GM12875 (cell line): ENCODE data around the gene BBLN.

Experiments
- H3K4me3 ChIP-seq: one replicate; pipeline ENCODE4 v1.5.1; 2011; ENCODE audit warnings: low read depth, low read length, control low read depth
- TF ChIP-seq, protein P1 (sequence below): IDR thresholded peaks from 2 replicates; pipeline ENCODE4 v1.5.1; 2011; ENCODE audit warnings: low read depth, mild to moderate bottlenecking, control low read depth, inconsistent platforms, low read length, moderate library complexity, borderline replicate concordance; ENCODE audit not compliant: insufficient read depth

The BBLN gene

DNA sequence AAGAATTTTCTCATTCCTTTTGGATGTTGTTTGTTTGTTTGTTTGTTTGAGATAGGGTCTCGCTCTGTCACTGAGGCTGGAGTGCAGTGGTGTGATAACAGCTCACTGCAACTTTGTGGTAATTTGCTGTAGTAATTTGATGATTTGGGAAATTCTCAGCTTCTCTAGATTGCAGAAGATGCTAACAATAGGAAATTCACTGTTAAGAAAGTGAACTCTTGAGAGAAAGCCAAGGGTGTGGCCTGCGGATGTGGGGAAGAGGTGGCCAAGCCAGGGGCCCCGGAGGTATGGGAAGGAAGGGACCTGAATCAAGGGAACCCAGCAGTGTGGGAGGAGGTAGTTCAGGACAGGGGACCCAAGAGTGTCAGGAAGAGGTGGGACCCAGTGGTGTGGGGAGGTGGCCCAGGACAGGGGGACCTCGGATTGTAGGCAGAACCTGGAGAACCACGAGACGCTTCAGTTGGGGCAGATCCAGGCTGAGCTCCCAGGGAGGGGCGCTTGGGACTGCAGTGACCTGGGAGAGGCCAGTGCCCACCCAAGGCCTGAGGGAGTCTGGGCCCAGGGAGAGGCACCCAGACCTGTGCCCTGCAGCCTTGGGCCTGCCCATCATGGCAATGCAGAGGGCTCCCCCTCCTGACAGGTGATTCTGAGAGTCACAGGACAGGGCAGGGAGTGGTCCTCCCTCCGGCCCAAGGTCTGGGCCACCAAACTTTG lies 16.4 kb upstream of the BBLN start:
- H3K4me3 ChIP-seq: no peak overlapping the region
- TF ChIP-seq, protein P1, sequence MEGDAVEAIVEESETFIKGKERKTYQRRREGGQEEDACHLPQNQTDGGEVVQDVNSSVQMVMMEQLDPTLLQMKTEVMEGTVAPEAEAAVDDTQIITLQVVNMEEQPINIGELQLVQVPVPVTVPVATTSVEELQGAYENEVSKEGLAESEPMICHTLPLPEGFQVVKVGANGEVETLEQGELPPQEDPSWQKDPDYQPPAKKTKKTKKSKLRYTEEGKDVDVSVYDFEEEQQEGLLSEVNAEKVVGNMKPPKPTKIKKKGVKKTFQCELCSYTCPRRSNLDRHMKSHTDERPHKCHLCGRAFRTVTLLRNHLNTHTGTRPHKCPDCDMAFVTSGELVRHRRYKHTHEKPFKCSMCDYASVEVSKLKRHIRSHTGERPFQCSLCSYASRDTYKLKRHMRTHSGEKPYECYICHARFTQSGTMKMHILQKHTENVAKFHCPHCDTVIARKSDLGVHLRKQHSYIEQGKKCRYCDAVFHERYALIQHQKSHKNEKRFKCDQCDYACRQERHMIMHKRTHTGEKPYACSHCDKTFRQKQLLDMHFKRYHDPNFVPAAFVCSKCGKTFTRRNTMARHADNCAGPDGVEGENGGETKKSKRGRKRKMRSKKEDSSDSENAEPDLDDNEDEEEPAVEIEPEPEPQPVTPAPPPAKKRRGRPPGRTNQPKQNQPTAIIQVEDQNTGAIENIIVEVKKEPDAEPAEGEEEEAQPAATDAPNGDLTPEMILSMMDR: no peak

DNA sequence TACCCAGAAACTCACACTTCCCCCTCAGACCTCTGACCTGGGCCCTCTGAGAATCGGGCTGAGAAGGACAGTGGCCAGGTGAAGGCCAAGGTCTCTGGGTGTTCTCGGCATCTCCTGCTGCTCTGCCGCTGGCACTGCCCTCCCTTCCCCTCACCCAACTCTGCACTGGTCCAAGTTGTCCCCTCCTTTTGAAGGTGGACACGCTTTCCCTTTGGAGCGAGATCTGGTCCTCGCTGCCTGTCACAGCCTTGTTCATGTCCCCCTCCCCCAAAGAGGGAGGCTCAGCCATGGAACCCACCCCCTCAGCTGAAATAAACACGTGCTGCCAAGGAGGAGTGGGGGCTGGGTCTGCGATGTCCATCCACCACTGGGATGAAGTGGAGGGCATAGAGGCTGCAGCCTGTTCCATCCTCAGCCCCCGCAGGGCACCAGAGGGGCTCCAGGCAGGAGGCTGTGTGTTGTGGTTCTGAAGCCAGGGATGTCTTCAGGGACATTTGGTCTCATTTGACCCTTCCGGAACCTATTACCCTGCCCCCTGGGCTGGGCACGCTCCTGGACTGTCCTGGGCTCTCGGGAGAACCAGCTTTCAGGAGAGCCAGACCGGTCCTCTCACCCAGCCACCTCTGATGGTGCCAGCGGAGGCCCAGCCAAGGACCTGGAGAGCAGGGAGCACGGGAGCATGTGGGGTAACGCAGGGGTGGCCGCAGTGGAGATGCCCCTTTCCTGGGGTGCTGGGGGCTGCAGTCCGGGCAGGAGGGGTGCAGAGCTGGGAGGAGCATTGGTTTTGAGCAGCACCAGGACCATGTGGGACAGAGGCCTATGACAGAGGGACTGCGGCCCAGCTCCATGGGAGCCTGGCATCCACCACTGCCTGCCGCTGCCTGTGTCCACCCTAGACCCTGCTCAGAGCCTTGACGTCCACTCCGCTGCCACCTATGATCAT lies 15.6 kb upstream of the BBLN start:
- TF ChIP-seq, protein P1: no peak
- H3K4me3 ChIP-seq: no peak overlapping the region

DNA sequence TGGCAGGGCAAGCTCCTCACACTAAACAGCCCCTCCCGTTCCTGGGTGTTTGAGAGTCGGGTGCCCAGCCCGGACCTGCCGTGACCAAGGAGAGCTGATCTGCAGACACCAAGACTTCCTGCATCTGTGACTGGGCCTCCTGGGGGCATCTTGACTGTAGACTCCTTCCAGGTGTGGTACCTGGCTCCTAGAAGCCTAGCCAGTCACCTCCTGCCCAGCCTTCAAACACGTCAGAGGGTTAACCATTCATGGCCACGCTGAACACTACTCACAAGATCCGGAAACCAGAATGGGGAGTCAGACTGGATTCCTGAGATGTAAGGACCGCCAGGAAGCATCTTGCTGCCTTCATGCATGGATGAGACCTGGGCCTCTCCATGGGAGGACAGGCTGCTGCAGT lies 14.5 kb upstream of the BBLN start:
- H3K4me3 ChIP-seq: no peak overlapping the region
- TF ChIP-seq, protein P1: no peak

DNA sequence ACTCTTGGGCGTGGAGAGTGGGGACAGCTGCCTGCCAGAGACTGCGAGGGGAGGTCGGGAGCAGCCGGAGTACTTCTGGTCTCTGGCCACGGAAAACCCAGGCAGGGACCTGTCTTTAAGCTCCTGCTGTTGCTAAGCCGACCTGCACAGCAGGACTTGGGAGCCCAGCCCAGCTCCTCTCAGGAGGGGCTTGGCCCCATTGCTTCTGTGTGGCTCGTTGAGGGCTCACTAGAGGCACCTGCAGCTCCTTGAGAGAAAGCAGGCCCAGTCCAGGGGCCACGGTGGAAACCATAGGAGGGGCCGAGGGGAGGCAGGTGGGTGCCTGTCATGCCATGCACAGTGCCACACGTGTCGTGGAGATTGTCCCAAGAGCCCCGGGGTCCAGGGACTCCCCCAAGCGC lies 14.1 kb upstream of the BBLN start:
- no peak overlapping the region for H3K4me3 ChIP-seq
- TF ChIP-seq, protein P1: no peak

DNA sequence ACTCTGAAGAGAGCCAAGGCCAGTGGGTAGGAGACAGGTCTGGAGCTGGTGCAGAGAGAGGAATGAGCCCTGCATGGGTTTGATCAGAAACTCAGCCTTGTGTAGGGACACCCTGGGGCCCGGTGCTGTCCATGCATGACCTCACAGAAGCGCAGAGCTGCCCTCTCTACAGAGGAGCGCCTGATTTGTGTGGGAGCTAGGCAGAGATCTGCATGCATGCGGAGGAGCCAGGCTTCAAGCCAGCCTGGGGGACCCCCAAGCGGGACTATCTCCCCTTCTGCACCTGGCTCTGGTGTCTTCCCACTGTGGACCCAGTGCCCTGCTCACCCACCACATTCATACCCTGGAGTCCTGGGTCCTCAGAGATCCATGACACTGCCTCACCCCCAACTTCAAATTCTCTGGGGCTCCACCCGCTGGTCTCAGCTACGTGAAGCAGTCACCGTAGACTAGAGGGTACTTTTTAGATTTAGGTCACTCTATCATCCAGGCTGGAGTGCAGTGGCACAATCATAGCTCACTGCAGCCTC lies 13.4 kb upstream of the BBLN start:
- TF ChIP-seq, protein P1: no peak
- H3K4me3 ChIP-seq: no peak overlapping the region

DNA sequence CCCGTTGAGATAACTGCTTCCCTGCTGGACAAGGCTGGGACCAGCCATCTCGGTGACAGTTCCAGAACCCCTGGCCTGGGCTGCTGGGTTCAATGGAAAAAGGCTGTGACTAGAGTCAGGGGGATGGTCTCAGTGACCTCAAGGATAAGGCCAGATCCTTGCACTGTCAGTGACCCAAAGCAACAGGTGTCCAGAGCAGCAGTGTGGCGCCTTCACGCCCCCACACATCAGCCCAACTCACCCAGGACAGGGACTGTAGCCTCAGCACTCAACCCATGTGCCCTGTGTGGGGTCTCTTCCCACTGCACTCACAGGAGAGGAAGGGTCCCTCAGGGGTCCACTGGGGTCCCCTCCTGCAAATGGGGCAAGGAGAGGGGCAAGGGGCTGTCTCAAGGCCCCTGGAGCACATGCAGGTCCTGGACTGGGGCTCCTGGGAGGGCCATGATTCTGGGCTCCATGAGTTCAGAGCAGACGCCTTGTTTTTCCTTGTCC lies 11.5 kb upstream of the BBLN start:
- TF ChIP-seq, protein P1: no peak
- H3K4me3 ChIP-seq: no peak overlapping the region
